Kidney (tissue), 14 donors: Measurements from ENCODE around the gene PNPLA1. TPM values are rescaled to one million over a fixed set of nuclear protein-coding genes. Genes with fewer than 3 reads are reported as not detected.

ENCODE experiments used
- DNase-seq, 5 donors: peaks; one replicate each; pipeline ENCODE4 v3.0.0-alpha.2; 2013 to 2020
- FAIRE-seq: peaks from 2 replicates; lab custom pipeline; 2012; peaks lifted over from hg19 to GRCh38; lab: Jason Lieb, UNC
- H3K27ac ChIP-seq, 2 donors: one replicate each; pipeline ENCODE4 v1.7.0; 2013; ENCODE audit warnings: low read depth in 2 of 2, low read length in 2 of 2, inconsistent platforms in 1 of 2
- H3K27me3 ChIP-seq: one replicate; pipeline ENCODE4 v1.7.1; 2013; ENCODE audit warnings: low read length, inconsistent platforms; ENCODE audit not compliant: control insufficient read depth, insufficient read depth
- H3K36me3 ChIP-seq, 3 donors: one replicate each; pipeline versions ENCODE4 v1.7.0 to v1.7.1; 2013; ENCODE audit warnings: low read length in 3 of 3, control low read depth in 1 of 3, inconsistent platforms in 1 of 3; ENCODE audit not compliant: insufficient read depth in 3 of 3, control insufficient read depth in 2 of 3
- H3K4me1 ChIP-seq, 3 donors: one replicate each; pipeline versions ENCODE4 v1.7.0 to v1.7.1; 2013; ENCODE audit warnings: low read length in 3 of 3, inconsistent platforms in 1 of 3, low read depth in 1 of 3; ENCODE audit not compliant: control insufficient read depth in 2 of 3, insufficient read depth in 2 of 3
- H3K4me3 ChIP-seq, 3 donors: one replicate each; pipeline versions ENCODE4 v1.7.0 to v1.8.1; 2013; ENCODE audit warnings: low read length in 3 of 3, control low read depth in 1 of 3, inconsistent platforms in 1 of 3
- H3K9ac ChIP-seq, 3 donors: one replicate each; pipeline versions ENCODE4 v1.7.0 to v1.7.1; 2013; ENCODE audit warnings: low read length in 3 of 3, control low read depth in 1 of 3, inconsistent platforms in 1 of 3
- H3K9me3 ChIP-seq, 3 donors: one replicate each; pipeline versions ENCODE4 v1.7.0 to v1.7.1; 2013; ENCODE audit warnings: low read length in 3 of 3, control low read depth in 1 of 3, inconsistent platforms in 1 of 3; ENCODE audit not compliant: control insufficient read depth in 2 of 3, insufficient read depth in 1 of 3
- CTCF ChIP-seq: IDR thresholded peaks from 3 replicates; pipeline ENCODE4 v1.5.1; 2012; ENCODE audit warnings: mild to moderate bottlenecking, moderate library complexity, borderline replicate concordance; ENCODE audit not compliant: insufficient read depth; ENCODE audit errors: extremely low read depth
- intact Hi-C: fragments of 100-400 bp; cut with DNase I; formaldehyde crosslinking; loops from one replicate; pipeline ENCODE4 v1.11.1; 2022
- polyA plus RNA-seq: library from polyadenylated mRNA; stranded (reverse); fragments of 350-450 nt; fragmentation: Illumina TruSeq; extraction: RNeasy Lipid Tissue Mini Kit (QIAGEN cat#74804); gene quantifications from one replicate; pipeline ENCODE4 v1.2.3, GENCODE V29; 2014; ENCODE audit warnings: low read depth, low replicate concordance; ENCODE audit not compliant: insufficient read depth
- total RNA-seq: library from RNA; stranded (reverse); fragmentation: NEBNext Ultra II Directional; extraction: Animal tissue kit (Norgen Biotek cat#: 25700); gene quantifications from one replicate; pipeline ENCODE4 v1.2.1, GENCODE V29; 2021
- donor health status: control.
- donor health status: control.
- donor health status: control.
- donor health status: control.
- donor health status: control.
- donor health status: DM: yes; HTN: yes; CAD: no.
- donor health status: Normal renal cell carcinoma (clear cell type).

Gene PNPLA1
- total and polyA plus RNA-seq, 2 donors from 2014 or later, result 0.19 to 1.2 TPM

GRCh38 chr6:36329798-36330291 is 60.0 kb downstream of the PNPLA1 start:
- Histone ChIP-seq H3K4me3 (no peak overlapping the region), H3K36me3 (no peaks in the 10 kb centered on the region), H3K4me1 (no peaks in the 10 kb centered on the region), H3K9me3 (no peaks in the 10 kb centered on the region), H3K27me3 (no peaks in the 10 kb centered on the region), H3K9ac (no peak overlapping the region), H3K27ac (no peak overlapping the region)
- DNase-seq (peak in 4 of 5 donors; percentile 78 to 82 (median 79)), FAIRE-seq (no peak)
- TF ChIP-seq CTCF, result no peak
- intact Hi-C loops, result no loop called here

- H3K4me3 ChIP-seq, result no peak overlapping the region
- intact Hi-C loops, result no loop called here
- no peaks in the 10 kb centered on the region for H3K9me3 ChIP-seq
- DNase-seq, result no peak
- TF ChIP-seq CTCF, result no peak
- H3K27ac ChIP-seq, result no peak overlapping the region
- H3K4me1 ChIP-seq, result no peaks in the 10 kb centered on the region
- H3K36me3 ChIP-seq, result no peaks in the 10 kb centered on the region
- no peak overlapping the region for H3K9ac ChIP-seq
- no peaks in the 10 kb centered on the region for H3K27me3 ChIP-seq
- FAIRE-seq, result no peak
These were observed 60.5 kb downstream of the PNPLA1 start for GRCh38 chr6:36330366-36330765.

- intact Hi-C loops, result no loop called here
- H3K4me3 ChIP-seq, result no peak overlapping the region
- H3K36me3 ChIP-seq, result no peaks in the 10 kb centered on the region
- H3K4me1 ChIP-seq, result no peaks in the 10 kb centered on the region
- H3K27ac ChIP-seq, result no peak overlapping the region
- TF ChIP-seq CTCF, result no peak
- no peaks in the 10 kb centered on the region for H3K9me3 ChIP-seq
- H3K27me3 ChIP-seq, result no peaks in the 10 kb centered on the region
- no peak for FAIRE-seq
- no peak for DNase-seq
- no peak overlapping the region for H3K9ac ChIP-seq
These were observed 61.5 kb downstream of the PNPLA1 start for GRCh38 chr6:36331381-36331780.
